Activated CD4-positive, alpha-beta T cell treated with anti-CD3 and anti-CD28 coated beads, Interleukin-2, amount 50 U/mL, for 1 hour (primary cell): ENCODE measurements around the gene KLRC1.
"Not testable (repeated sequence)": the region's sequence is repeated elsewhere in the genome, so short reads cannot be mapped to it uniquely, and the experiment has no call there.

Experiments
- DNase-seq: peaks from one replicate; pipeline ENCODE4 v3.0.0-alpha.2; 2020

Gene KLRC1

GRCh38 chr12:10453156-10453555 lies at the start of gene KLRC1:
Gene KLRC1, minus strand, starts transcription at chr12:10453377. Its CDS starts 2,221 bp downstream, at chr12:10451156.
- DNase-seq = no peak

GRCh38 chr12:10501030-10501429 lies 47.9 kb upstream of the KLRC1 start:
- no peak for DNase-seq

GRCh38 chr12:10498042-10498441 lies 44.9 kb upstream of the KLRC1 start:
- no peak for DNase-seq

GRCh38 chr12:10497602-10498001 lies 44.4 kb upstream of the KLRC1 start:
- DNase-seq = no peak

GRCh38 chr12:10491766-10492165 lies 38.6 kb upstream of the KLRC1 start:
- no peak for DNase-seq

GRCh38 chr12:10487328-10487727 lies 34.2 kb upstream of the KLRC1 start:
- DNase-seq = not testable (repeated sequence)

GRCh38 chr12:10481901-10482300 lies 28.7 kb upstream of the KLRC1 start:
- not testable (repeated sequence) for DNase-seq

- not testable (repeated sequence) for DNase-seq
Measured at GRCh38 chr12:10472808-10473207, 19.6 kb upstream of the KLRC1 start.

- no peak for DNase-seq
Measured at GRCh38 chr12:10469701-10470100, 16.5 kb upstream of the KLRC1 start.

- no peak for DNase-seq
Measured at GRCh38 chr12:10466311-10466710, 13.1 kb upstream of the KLRC1 start.

GRCh38 chr12:10457760-10458159 lies 4.6 kb upstream of the KLRC1 start:
- DNase-seq = no peak

GRCh38 chr12:10456856-10457255 lies 3.7 kb upstream of the KLRC1 start:
- DNase-seq = no peak

GRCh38 chr12:10455766-10456165 lies 2.6 kb upstream of the KLRC1 start:
- no peak for DNase-seq

GRCh38 chr12:10454531-10454930 lies 1.4 kb upstream of the KLRC1 start:
- no peak for DNase-seq

GRCh38 chr12:10448236-10448635 lies 4.9 kb downstream of the KLRC1 start:
- no peak for DNase-seq

GRCh38 chr12:10446052-10446451 lies 7.1 kb downstream of the KLRC1 start:
- DNase-seq = not testable (repeated sequence)

GRCh38 chr12:10441144-10441543 lies 12.0 kb downstream of the KLRC1 start:
- DNase-seq = not testable (repeated sequence)

GRCh38 chr12:10439608-10440274 lies 13.4 kb downstream of the KLRC1 start:
- DNase-seq = not testable (repeated sequence)

- not testable (repeated sequence) for DNase-seq
Measured at GRCh38 chr12:10437601-10438000, 15.6 kb downstream of the KLRC1 start.

- DNase-seq = not testable (repeated sequence)
Measured at GRCh38 chr12:10435816-10436215, 17.4 kb downstream of the KLRC1 start, which contains the start of gene KLRC2. Gene KLRC2, minus strand, starts transcription at chr12:10436010. Its CDS starts 24 bp downstream, at chr12:10435986.

- DNase-seq = not testable (repeated sequence)
Measured at GRCh38 chr12:10430623-10431022, 22.6 kb downstream of the KLRC1 start.

- not testable (repeated sequence) for DNase-seq
Measured at GRCh38 chr12:10425938-10426337, 27.2 kb downstream of the KLRC1 start.

- not testable (repeated sequence) for DNase-seq
Measured at GRCh38 chr12:10424260-10424899, 28.8 kb downstream of the KLRC1 start.

GRCh38 chr12:10422159-10422558 lies 31.0 kb downstream of the KLRC1 start:
- DNase-seq = not testable (repeated sequence)
